ENCODE results near the gene MOGAT1. TPM values are rescaled to one million over a fixed set of nuclear protein-coding genes. Genes with fewer than 3 reads are reported as not detected.

MOGAT1 gene
- total RNA-seq, 1 experiment from 2014 or later: not detected

DNA sequence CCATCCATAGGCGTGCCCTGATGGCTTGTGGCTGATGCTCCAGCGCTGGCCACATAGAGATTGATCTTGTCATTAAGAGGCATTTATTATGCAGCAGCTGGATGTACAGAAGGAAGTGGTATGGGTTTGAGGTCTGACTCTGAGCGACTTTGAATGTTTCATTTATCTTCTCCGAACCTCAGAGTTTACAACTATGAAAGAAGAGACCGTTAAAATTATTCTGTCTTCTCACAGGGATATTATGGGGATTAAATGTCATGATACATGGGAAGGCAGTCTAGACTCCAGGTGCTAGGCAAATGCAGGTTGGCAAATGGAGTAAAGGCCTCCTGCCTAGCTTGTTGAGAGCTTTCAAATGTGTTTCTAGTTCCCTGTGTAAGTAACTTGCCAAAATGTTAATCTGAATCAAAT is 30.3 kb downstream of the MOGAT1 start:
- no peaks in the 10 kb centered on the region for H3K9me2 ChIP-seq (replicated peaks; ENCODE audit: low read length)
- no peaks in the 10 kb centered on the region for H4K20me1 ChIP-seq (ENCODE audit: low read length)
- ATAC-seq (no peak), DNase-seq (no peak)
- H3F3A ChIP-seq (ENCODE audit: low read length, unreplicated experiment): no peaks in the 10 kb centered on the region
- H3K4me1 ChIP-seq (ENCODE audit: insufficient read depth, low read length): no peaks in the 10 kb centered on the region
- H3K9me3 ChIP-seq (ENCODE audit: low read length): no peaks in the 10 kb centered on the region
- intact Hi-C loops (cut with micrococcal nuclease): no loop called here
- no peaks in the 10 kb centered on the region for H3K36me3 ChIP-seq (ENCODE audit: low read depth, low read length)
- H3K4me3 ChIP-seq (ENCODE audit: low read length): no peak overlapping the region
- H3K4me2 ChIP-seq (ENCODE audit: low read length): no peak overlapping the region
- POLR2A ChIA-PET (ENCODE audit: unreplicated experiment): no interaction called here
- H3K9ac ChIP-seq (ENCODE audit: low read length): no peak overlapping the region
- CTCF ChIA-PET: no interaction called here
- no peaks in the 10 kb centered on the region for H3K79me2 ChIP-seq (ENCODE audit: low read length)
- no TSS peak for BruUV-seq (replicated peaks)
- no peak overlapping the region for H2AFZ ChIP-seq (ENCODE audit: low read length)
- no peaks in the 10 kb centered on the region for H3K27me3 ChIP-seq (ENCODE audit: low read length)
- H3K27ac ChIP-seq (ENCODE audit: low read length): no peak overlapping the region
- TF ChIP-seq EZH2 (IDR thresholded peaks at IDR 0.05; ENCODE audit: low read length, unreplicated experiment) (no peak), EZH2phosphoT487 (IDR thresholded peaks at IDR 0.05; ENCODE audit: borderline replicate concordance, low read length) (no peak)
- TF ChIP-seq, protein P1, sequence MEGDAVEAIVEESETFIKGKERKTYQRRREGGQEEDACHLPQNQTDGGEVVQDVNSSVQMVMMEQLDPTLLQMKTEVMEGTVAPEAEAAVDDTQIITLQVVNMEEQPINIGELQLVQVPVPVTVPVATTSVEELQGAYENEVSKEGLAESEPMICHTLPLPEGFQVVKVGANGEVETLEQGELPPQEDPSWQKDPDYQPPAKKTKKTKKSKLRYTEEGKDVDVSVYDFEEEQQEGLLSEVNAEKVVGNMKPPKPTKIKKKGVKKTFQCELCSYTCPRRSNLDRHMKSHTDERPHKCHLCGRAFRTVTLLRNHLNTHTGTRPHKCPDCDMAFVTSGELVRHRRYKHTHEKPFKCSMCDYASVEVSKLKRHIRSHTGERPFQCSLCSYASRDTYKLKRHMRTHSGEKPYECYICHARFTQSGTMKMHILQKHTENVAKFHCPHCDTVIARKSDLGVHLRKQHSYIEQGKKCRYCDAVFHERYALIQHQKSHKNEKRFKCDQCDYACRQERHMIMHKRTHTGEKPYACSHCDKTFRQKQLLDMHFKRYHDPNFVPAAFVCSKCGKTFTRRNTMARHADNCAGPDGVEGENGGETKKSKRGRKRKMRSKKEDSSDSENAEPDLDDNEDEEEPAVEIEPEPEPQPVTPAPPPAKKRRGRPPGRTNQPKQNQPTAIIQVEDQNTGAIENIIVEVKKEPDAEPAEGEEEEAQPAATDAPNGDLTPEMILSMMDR (conservative IDR thresholded peaks at IDR 0.05; ENCODE audit: low read depth, low read length): no peak

DNA sequence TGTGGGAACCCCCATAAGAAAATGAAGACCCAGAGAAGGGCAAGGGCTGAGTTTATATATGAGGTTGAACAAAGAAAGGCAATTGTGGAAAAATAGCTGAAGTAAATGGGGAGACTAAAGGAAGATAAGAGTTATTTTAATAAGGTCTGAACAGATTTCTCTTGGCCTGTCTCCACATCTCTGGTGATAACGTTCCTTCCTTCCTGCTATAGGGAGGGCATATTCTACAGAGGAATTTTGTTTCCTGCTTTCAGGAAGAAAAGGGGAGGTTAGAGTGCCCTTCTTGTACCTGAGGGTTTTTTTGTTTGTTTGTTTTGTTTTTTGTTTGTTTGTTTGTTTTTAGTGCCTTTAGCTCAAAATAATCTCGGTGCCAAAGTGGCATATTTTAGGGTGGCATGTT is 31.6 kb downstream of the MOGAT1 start:
- H3K79me2 ChIP-seq (ENCODE audit: low read length): no peaks in the 10 kb centered on the region
- no TSS peak for BruUV-seq (replicated peaks)
- no peak for ATAC-seq
- no peak overlapping the region for H3K27ac ChIP-seq (ENCODE audit: low read length)
- H3F3A ChIP-seq (ENCODE audit: low read length, unreplicated experiment): no peaks in the 10 kb centered on the region
- H2AFZ ChIP-seq (ENCODE audit: low read length): no peak overlapping the region
- H3K4me2 ChIP-seq (ENCODE audit: low read length): no peak overlapping the region
- H3K9ac ChIP-seq (ENCODE audit: low read length): no peak overlapping the region
- CTCF ChIA-PET: no interaction called here
- no peaks in the 10 kb centered on the region for H3K36me3 ChIP-seq (ENCODE audit: low read depth, low read length)
- no peaks in the 10 kb centered on the region for H3K9me2 ChIP-seq (replicated peaks; ENCODE audit: low read length)
- H4K20me1 ChIP-seq (ENCODE audit: low read length): no peaks in the 10 kb centered on the region
- no peak for DNase-seq
- H3K4me1 ChIP-seq (ENCODE audit: insufficient read depth, low read length): peaks cover 10% of the 10 kb centered on the region; the same call in 1 of the 2 replicates
- H3K4me3 ChIP-seq (ENCODE audit: low read length): no peak overlapping the region
- TF ChIP-seq EZH2 (IDR thresholded peaks at IDR 0.05; ENCODE audit: low read length, unreplicated experiment) (no peak), EZH2phosphoT487 (IDR thresholded peaks at IDR 0.05; ENCODE audit: borderline replicate concordance, low read length) (no peak)
- TF ChIP-seq, protein P1 (conservative IDR thresholded peaks at IDR 0.05; ENCODE audit: low read depth, low read length): no peak
- no peaks in the 10 kb centered on the region for H3K27me3 ChIP-seq (ENCODE audit: low read length)
- intact Hi-C loops (cut with micrococcal nuclease): no loop called here
- no peaks in the 10 kb centered on the region for H3K9me3 ChIP-seq (ENCODE audit: low read length)
- POLR2A ChIA-PET (ENCODE audit: unreplicated experiment): no interaction called here

DNA sequence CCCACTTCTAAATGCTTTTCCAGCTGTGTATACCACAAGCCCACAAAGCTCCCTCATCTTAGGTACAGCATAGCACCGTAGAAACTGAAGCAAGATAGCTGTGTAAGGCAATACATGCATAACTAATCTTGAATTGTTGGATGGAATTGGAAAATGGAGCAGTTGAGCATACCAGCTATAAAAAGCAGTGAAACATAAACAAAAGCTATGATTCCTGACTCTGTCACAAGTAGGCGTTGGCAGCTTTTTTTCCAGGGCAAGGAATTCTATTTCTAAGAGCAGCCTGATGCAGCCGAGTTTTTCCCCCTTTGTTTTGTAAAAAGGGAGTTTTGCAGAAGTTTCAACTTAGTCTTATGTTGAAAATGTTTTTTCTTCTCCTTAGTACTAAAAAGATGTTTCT is 32.4 kb downstream of the MOGAT1 start:
- ChIA-PET POLR2A (ENCODE audit: unreplicated experiment) (no interaction called here), CTCF (no interaction called here)
- no peak overlapping the region for H3K4me3 ChIP-seq (ENCODE audit: low read length)
- H3K36me3 ChIP-seq (ENCODE audit: low read depth, low read length): no peaks in the 10 kb centered on the region
- intact Hi-C loops (cut with micrococcal nuclease): no loop called here
- H3K9me2 ChIP-seq (replicated peaks; ENCODE audit: low read length): no peaks in the 10 kb centered on the region
- H3K4me1 ChIP-seq (ENCODE audit: insufficient read depth, low read length): peaks cover 15% of the 10 kb centered on the region; the same call in 1 of the 2 replicates
- H3K79me2 ChIP-seq (ENCODE audit: low read length): no peaks in the 10 kb centered on the region
- 0 out of 2 replicates have a peak overlapping the region, but pooled peaks have one; percentile 26 for H2AFZ ChIP-seq (ENCODE audit: low read length)
- H3K4me2 ChIP-seq (ENCODE audit: low read length): no peak overlapping the region
- ATAC-seq (peak; percentile 24; the same call in 1 of the 2 replicates), DNase-seq (peak; percentile 26)
- TF ChIP-seq EZH2 (IDR thresholded peaks at IDR 0.05; ENCODE audit: low read length, unreplicated experiment): no peak
- TF ChIP-seq, protein P1 (conservative IDR thresholded peaks at IDR 0.05; ENCODE audit: low read depth, low read length): no peak
- TF ChIP-seq EZH2phosphoT487 (IDR thresholded peaks at IDR 0.05; ENCODE audit: borderline replicate concordance, low read length): no peak
- H3K9me3 ChIP-seq (ENCODE audit: low read length): no peaks in the 10 kb centered on the region
- BruUV-seq (replicated peaks): no TSS peak
- H3F3A ChIP-seq (ENCODE audit: low read length, unreplicated experiment): no peaks in the 10 kb centered on the region
- no peaks in the 10 kb centered on the region for H3K27me3 ChIP-seq (ENCODE audit: low read length)
- no peaks in the 10 kb centered on the region for H4K20me1 ChIP-seq (ENCODE audit: low read length)
- H3K27ac ChIP-seq (ENCODE audit: low read length): no peak overlapping the region
- no peak overlapping the region for H3K9ac ChIP-seq (ENCODE audit: low read length)
